T-helper 2 cell treated with Interferon-gamma antibody and Interleukin-4, amounts not matched to agents 100 ng/mL and 5 ng/mL, for 36 hours (primary cell): Measurements from ENCODE around the gene MAP3K20. TPM values are rescaled to one million over a fixed set of nuclear protein-coding genes. Genes with fewer than 3 reads are reported as not detected.
"Not testable (repeated sequence)": the region's sequence is repeated elsewhere in the genome, so short reads cannot be mapped to it uniquely, and the experiment has no call there.

Experiments used
- intact Hi-C: fragments of 100-400 bp; cut with micrococcal nuclease; formaldehyde crosslinking; loops from one replicate; pipeline ENCODE4 v1.15.1; 2023
- total RNA-seq: library from RNA; stranded (reverse); gene quantifications from 2 replicates; pipeline ENCODE4 v1.2.3, GENCODE V29; 2022

The MAP3K20 gene
- total RNA-seq, 1 donor from 2014 or later, result 17.1 TPM

DNA sequence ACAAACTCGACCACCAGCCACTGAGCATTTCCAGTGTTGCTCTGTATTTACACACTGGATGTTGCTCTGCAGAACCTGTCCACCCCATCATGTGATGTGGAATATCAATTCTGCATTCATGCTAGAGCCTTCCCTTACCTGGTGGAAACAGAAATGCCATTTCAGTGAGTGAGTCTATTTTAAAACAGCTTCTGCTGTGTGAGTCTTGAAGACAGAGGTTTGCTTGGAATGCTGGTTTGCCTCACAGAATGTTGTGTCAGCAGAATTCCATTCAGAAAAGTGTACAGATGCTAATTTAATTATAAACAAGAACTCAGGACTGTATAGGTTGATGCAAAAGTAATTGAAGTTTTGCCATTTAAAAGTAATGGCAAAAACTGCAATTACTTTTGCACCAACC, 118.3 kb downstream of the MAP3K20 start:
- intact Hi-C loops, result no loop called here

DNA sequence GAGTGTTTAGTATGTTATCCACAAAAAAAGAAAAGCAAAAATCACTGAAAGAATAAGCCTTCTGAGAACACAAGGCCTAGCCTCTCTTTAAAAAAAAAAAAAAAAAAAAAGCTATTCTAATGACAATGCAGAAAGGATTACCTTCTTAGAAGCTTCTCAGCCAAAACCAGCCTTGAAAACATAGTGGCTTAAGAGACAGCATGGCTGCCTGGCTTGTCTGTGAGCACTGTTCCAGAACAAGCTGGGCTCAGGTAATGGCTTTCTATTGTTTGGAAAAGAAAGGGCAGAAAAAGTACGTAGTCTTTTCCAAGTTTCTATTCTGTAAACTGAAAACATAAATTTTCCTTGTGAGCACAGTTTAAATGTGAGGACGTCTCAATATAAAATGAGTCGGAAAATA, 119.5 kb downstream of the MAP3K20 start:
- intact Hi-C loops, result no loop called here

DNA sequence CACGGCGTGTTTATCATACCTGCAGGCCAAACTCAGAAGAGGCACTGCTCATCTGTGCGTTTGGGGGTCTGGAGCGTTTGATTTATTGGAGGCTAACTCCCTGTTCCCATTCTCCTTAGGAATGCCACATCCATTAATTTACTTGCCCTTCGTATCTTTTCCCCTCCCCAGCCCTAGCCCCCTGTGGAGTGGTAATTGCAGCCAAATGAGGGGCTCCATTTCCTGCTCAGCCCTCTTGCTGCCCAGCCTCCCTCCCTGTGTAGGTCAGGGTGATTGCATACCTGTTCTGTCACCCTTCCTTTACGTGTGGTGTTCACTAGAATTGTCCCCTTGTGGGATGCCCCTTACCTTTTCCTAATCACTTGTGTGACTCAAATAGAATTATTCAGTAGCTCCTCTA, 120.4 kb downstream of the MAP3K20 start:
- intact Hi-C loops, result no loop called here

DNA sequence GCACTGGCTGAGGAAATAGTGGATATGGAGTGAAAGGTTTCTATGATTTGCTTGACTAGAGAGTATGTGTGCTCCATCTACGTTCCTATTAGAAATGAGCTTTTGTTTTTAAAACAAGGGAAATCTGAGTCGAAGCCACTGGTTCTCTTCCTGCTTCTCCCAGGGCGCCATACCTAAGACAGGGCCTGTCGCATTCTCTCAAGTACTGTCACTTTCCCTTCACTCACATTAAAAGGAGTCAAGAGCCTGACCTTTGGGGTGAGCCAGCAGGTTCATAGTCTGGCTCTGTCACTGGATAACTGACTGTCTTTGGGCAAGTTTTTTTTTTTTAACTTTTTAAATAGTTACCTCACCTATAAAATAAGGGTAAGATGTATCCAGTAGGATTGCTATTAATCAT, 121.0 kb downstream of the MAP3K20 start:
- intact Hi-C loops, result no loop called here

DNA sequence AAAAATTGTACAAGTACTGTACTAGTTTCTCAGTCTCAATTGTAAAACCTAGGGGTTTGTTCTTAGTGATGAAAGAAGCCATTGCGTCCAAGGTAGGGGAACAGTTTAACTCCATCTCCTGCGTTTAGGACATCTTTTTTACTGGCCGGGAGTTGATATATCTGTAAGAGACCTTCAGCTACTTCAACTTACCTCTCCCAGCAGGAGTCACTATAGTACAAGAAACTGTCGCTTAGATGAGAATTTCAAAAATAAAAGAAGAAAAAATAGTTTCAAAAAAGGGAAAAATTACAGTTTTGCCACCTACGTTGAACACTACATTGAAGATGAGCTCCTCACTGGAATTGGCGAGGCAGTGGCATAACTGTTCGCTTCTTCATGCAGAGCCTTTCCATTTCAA, 122.7 kb downstream of the MAP3K20 start:
- intact Hi-C loops, result no loop called here

DNA sequence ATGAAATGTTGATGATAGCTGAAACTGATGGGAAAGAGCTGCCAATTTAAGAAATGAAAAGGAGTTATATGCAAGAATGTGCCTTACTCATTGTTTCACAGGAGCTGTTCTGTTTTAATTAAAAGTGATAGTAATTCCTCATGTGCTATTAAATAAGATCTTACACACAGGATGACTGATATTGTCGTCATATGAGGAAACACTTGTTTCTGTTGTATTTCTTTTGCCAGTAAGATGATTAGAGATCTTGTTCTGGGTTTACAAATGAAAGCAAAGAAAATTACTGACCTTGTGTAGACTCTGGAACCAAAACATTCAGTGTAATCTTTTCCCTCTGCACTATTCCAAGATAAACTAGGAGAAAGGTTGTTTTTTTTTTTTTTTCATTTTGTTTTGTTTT, 123.6 kb downstream of the MAP3K20 start:
- intact Hi-C loops, result no loop called here

DNA sequence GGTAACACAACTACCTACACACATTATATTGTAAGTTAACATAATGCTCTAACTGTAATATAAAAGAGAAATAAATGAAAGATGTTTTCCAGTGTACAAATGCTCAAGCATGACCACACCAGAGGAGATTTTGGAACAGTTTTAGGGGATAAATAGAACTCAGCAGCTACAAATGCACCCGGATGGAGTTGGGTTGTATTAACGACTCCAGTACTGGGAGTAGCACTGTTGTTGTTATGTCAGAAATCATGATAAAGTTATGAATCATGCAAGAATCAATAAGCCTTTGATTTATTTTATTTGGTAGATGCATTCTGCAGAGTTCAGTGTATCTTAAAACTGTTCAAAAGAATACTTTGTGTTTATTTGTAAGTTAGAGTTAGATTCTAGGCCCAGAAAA, 126.9 kb downstream of the MAP3K20 start:
- intact Hi-C loops, result no loop called here

DNA sequence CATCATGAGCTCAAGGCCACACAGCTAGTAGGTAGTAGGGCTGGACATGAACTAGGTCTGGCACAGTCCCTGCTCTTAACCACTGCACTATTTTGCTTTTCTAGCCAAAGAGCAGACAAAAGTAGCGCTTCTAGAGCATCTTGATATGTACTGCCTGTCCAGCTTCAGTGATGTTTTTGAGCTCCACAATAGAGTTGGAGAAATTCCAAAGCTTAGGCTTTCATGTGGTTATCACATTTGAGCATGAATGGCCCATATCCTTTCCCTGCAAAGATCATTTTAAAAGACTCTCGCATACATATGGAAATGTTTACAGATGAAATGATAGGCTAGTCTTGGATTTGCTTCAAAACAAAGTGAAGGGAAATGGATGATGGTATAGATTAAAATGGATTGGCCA, 128.7 kb downstream of the MAP3K20 start:
- intact Hi-C loops, result no loop called here

DNA sequence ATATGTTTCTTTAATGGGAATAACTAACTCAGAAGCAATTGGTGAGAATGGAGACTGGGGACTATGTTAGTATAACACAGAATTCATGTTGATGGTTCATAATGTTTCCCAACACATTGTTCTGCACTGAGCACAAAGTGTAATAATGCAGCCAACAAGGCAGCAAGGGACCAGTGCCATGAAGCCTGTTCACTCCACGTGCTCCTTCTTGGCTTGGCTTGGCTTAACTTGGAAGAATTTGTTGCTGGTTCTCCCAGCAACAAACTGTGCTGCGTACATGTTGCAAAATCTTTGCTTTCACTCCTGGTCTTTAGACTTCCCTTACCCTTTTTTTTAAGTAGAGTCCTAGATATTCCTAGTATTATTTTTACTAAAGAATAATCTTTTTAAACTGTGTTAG, 129.7 kb downstream of the MAP3K20 start:
- intact Hi-C loops, result no loop called here

DNA sequence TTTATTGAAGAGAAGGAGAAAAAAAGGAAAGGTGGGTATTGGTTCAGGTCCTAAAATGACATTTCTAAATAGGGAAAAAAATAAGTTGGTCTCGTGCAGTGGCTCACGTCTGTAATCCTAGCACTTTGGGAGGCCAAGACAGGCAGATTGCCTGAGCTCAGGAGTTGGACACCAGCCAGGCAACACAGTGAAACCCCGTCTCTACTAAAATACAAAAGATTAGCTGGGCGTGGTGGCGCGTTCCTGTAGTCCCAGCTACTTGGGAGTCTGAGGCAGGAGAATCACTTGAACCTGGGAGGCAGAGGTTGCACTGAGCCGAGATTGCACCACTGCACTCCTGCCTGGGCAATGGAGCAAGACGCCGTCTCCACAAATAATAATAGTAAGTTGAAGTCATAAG, 131.5 kb downstream of the MAP3K20 start:
- intact Hi-C loops, result not testable (repeated sequence)

DNA sequence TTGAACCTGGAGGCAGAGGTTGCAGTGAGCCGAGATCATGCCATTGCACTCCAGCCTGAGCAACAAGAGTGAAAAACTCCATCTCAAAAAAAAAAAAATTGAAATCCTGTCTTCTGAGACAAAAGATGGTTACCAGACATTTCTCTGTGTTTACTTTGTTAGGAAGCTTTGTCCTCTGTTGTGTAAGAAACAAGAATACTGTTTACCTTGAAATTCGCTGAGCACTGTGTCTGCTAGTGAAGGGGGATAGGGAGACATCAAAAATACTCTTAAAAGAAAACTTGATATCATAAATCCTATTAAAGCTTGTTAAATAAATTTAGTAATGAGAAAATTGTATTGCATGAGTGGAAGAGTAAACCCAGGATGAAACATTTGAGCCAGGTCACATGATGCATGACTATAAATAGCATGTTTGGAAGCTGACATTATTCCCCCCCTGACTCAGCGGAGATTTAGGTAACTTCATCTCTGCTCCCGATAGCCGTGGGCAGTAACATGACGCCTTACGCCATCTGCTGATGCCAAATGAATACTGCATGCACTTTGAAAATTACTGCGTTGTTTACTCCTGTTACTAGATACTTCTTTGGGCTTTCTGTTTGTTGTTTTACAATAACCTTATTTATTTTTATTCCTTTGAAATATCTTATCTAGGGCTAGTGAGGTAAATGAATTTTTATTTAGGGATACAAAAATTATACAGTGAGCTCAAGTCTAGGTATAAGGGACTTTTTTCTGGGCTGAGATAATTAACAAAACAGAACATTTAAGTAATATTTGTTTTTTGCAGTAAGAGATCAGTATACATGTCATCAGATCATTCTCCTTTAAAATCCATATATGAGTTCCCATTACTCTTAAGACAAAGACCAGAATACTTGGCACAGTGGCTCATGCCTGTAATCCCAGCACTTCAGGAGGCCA, 134.9 kb downstream of the MAP3K20 start:
- intact Hi-C loops, result loop anchor here (1.0 to 5.0 kb wide), 4 partner anchors 119 to 238 kb away; partner anchors contain the start of gene MAP3K20

DNA sequence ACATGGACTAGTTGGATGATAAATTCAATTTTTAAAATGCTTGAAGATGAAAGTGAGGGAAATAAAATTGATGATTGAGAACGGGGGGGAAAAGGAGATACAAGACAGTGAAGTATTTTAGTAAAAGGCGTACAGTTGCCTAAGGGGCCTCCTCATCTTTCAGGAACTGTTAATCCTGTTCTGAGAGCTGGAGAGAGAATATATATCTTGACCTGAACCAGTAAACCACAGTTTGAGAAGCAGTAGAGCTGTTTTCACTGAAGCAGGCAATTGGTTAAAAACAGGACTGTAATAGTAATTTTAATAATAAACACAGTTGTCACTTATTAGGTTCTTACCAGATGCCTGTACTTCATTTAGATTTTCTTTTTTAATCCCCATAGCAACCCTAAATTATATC, 137.5 kb downstream of the MAP3K20 start:
- intact Hi-C loops, result loop anchor here (5.0 kb wide), 1 partner anchor 241 kb away; no protein-coding TSS in a partner anchor

DNA sequence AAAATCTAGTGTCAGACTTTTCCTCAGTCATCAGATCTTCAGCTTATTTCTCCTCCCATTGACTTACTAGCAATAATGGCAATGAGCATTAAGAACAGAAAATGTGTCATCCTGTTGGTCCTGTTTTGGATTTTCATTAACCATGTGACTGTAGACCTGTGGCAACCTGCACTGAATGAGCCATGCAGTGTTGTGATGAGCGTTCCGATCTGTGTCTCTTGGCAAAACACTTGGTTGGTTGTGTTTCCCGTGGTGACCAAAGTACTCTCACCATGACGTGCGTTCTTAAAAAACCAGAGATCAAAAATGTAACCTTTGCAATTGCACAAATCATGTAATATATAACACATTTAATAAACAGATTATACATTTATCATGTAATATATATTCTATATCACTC, 138.6 kb downstream of the MAP3K20 start:
- intact Hi-C loops, result loop anchor here (5.0 kb wide), 1 partner anchor 242 kb away; no protein-coding TSS in a partner anchor

DNA sequence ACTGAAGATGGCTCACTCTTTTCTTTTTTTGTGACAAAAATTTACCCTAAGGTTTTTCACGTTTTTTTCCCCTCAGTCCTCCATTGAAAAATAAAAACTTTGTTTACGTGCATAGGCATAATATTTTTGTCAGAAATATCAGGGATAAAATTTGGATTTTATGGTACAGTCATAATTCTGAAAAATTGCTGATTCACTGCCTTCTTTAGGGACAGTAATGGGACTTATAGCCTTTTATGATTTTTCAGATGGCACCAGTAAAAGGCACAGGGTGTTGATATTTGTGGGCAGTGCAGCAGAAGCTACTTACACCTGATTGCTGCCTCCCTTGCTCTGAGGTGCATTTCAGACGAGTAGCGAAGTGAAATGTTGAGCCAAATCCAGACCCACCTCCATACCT, 139.7 kb downstream of the MAP3K20 start:
- intact Hi-C loops, result no loop called here

DNA sequence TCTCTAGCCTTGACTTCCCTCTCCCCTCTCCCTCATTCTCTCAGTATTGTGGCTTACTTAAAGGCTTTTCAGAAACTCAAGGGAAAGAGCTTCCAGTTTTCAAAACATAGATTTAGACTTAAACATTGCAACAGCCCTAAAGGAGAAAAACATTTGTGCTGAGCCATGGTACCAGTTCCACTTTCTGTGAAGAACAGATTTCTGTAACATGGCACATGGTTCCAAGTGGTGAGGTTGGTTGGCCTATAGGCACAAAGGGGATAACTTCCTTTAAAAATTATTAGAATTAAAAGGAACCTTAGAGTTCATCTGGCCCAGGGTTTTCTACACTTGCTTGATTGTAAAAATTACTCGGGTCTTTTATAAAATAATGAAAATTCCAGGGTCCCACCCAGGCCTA, 140.4 kb downstream of the MAP3K20 start:
- intact Hi-C loops, result no loop called here

DNA sequence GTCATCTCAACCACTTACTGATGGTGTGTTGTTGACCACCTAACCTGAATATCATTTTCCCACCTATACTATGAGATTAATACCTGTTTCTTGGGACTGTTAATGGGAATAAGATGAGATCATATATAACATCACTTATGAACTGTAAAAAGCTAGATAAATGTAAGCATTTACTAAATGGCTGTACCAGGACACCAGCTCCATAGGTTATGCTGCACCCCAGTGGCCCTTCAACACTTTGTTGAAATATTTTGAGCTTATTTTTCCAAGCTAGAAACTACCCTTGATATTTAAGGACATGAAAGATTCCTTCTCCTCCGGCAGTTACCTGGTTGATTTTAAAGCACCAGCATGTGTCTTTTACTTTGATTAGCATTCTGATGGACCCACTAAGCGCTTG, 141.0 kb downstream of the MAP3K20 start:
- intact Hi-C loops, result no loop called here

DNA sequence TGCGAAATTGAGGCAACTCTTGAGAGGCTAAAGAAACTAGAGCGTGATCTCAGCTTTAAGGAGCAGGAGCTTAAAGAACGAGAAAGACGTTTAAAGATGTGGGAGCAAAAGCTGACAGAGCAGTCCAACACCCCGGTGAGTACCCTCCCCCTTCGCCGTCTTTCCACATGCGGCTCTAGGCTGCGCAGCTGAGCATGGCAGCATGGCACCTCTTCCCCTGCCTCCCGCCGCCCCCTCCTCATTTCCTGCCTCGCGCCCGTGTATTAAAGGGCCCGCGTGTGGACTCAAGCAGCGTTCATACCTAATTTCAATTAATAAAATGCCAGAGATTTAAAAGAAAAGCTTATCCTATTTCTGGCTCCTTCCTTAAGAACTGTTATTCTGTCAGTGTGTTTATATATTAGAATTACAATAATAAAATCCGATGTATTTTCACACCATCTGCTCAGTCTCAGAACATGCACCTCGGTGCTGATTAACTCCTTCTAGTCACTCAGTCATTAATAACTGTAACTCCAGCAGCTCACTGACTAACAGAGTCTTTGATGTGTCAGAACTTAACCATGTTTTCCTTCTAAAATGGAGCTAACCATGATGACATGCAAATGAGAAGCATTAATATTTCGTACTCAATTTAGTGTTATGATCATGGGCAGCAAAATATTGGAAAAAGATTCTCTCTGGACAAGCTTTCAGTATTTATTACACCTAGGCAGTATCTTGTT, 141.6 kb downstream of the MAP3K20 start:
- intact Hi-C loops, result no loop called here

DNA sequence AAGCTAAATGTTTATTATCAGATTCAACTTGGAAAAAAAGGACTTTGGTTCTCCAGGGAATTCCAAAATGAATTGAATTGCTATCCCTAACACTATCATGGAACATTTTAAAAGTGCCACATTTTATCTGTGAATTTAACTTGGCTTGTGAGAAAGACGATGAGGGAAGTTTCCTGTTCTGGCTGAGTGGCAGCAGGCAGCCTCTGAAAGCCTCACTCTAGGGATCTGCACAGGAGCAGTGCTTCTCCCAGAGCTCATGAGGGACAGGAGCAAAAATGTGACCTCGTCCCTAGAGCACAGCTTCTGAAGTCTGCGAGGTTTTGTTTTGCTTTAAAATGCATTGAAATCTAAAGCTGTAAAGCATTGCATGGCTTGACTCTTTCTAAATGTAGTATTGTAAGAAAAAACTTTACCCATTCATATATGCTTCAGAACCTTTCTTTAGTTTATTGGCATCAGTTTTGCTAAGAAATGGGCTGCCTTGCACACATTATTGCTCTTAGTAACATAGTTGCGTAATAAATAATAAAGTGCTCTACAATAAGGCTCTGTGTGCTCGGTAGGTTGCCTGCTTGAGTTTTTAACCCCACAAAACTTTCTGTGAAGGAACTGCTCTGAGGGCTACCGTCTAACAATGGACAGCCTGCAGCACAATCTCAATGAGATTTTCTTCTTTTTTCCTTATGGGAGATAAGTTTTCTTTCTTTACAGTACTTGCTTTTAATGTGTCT, 142.8 kb downstream of the MAP3K20 start:
- intact Hi-C loops, result no loop called here

DNA sequence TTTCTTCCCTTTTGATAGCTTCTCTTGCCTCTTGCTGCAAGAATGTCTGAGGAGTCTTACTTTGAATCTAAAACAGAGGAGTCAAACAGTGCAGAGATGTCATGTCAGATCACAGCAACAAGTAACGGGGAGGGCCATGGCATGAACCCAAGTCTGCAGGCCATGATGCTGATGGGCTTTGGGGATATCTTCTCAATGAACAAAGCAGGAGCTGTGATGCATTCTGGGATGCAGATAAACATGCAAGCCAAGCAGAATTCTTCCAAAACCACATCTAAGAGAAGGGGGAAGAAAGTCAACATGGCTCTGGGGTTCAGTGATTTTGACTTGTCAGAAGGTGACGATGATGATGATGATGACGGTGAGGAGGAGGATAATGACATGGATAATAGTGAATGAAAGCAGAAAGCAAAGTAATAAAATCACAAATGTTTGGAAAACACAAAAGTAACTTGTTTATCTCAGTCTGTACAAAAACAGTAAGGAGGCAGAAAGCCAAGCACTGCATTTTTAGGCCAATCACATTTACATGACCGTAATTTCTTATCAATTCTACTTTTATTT, 145.6 kb downstream of the MAP3K20 start:
- intact Hi-C loops, result no loop called here

DNA sequence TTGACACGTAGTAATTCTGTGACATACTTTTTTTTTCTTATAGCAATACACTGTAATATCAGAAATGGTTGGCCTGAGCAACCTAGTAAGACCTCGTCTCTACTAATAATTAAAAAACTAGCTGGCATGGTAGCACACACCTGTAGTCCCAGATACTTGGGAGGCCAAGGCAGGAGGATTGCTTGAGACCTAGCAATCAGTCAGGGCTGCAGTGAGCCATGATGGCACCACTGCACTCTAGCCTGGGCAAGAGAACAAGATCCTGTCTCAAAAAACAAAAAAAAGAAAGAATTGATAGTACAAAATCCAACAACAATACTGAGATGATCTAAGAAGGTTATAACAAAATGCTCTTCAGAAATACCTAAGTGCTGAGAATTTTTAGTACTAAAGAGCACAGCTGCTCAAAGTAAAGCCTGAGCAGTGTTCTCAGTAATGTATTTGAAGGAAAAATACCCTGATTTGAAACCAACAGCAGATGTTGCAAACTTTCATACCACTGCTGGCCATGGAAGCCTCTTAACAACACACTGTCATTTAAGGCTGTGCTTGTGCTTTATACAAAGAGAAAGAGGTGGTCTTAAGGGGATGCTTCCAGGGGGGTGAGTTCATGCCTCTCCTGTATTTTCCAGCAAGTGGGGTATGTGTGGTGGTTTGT, 146.4 kb downstream of the MAP3K20 start:
- intact Hi-C loops, result no loop called here

DNA sequence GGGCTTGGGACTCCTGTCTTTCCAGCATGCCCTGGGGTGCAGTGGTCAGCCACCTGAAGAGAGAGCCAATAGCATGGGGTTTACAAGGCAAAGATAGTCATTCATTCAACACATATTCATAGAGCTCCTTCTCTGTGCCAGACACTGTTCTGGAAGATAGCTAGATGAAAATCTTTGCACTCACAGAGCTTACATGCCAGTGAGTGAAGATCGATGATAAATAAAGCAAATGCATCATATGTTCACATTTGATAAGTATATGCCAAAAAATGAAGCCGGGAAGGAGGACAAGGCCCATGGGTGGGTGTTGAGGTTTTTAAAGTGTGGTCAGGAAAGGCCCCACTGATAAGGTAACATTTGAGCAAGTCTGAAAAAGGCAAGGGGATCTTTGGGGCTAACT, 148.2 kb downstream of the MAP3K20 start:
- intact Hi-C loops, result no loop called here
